Keratinocyte (primary cell): Measurements from ENCODE around the gene GPBP1.

Experiments
- EZH2 ChIP-seq: IDR thresholded peaks from one replicate; pipeline ENCODE4 v1.6.1; 2012; ENCODE audit warnings: inconsistent platforms, mild to moderate bottlenecking, low read length, moderate library complexity
- TF ChIP-seq, protein P1 (sequence below), 3 experiments: IDR thresholded peaks in 1 of 3; conservative IDR thresholded peaks in 1 of 3; optimal IDR thresholded peaks in 1 of 3; 2 replicates in 2 of 3; 3 replicates in 1 of 3; pipeline versions ENCODE3 to v1.5.1; 2011; ENCODE audit warnings: low read length in 3 of 3, mild to moderate bottlenecking in 3 of 3, moderate library complexity in 2 of 3, control low read depth in 1 of 3, inconsistent platforms in 1 of 3; ENCODE audit not compliant: insufficient read depth in 2 of 3; ENCODE audit errors: extremely low read depth in 1 of 3

GRCh38 chr5:57163553-57164006 is 10.3 kb upstream of the GPBP1 start:
- TF ChIP-seq, protein P1, sequence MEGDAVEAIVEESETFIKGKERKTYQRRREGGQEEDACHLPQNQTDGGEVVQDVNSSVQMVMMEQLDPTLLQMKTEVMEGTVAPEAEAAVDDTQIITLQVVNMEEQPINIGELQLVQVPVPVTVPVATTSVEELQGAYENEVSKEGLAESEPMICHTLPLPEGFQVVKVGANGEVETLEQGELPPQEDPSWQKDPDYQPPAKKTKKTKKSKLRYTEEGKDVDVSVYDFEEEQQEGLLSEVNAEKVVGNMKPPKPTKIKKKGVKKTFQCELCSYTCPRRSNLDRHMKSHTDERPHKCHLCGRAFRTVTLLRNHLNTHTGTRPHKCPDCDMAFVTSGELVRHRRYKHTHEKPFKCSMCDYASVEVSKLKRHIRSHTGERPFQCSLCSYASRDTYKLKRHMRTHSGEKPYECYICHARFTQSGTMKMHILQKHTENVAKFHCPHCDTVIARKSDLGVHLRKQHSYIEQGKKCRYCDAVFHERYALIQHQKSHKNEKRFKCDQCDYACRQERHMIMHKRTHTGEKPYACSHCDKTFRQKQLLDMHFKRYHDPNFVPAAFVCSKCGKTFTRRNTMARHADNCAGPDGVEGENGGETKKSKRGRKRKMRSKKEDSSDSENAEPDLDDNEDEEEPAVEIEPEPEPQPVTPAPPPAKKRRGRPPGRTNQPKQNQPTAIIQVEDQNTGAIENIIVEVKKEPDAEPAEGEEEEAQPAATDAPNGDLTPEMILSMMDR (optimal IDR thresholded peaks at IDR 0.05 in 1 of 3, IDR thresholded peaks at IDR 0.05 in 1 of 3, conservative IDR thresholded peaks at IDR 0.05 in 1 of 3; ENCODE audit: extremely low read depth in 1 of 3, insufficient read depth in 2 of 3, low read length in 3 of 3): no peak
- TF ChIP-seq EZH2: no peak
